ENCODE measurements around the gene PLEKHA5.
"Not testable (repeated sequence)": the region's sequence is repeated elsewhere in the genome, so short reads cannot be mapped to it uniquely, and the experiment has no call there.

Gene PLEKHA5

GRCh38 chr12:19129486-19130223 lies at the start of gene PLEKHA5:
PLEKHA5 (plus strand) TSS chr12:19129733; CDS start chr12:19129800, 67 bp downstream.
- peak within 1 kb of the TSS; percentile 90 for H3K27ac ChIP-seq
- peak; percentile 47 for DNase-seq (ENCODE audit: low spot score)
- no peak for TF ChIP-seq CTCF (conservative IDR thresholded peaks at IDR 0.05; ENCODE audit: low read depth)
- CTCF ChIA-PET: interaction anchor here (0.5 to 0.7 kb wide), 2 partner anchors 91 to 465 kb away, joined by 3 to 4 read pairs; no protein-coding TSS in a partner anchor
- POLR2A ChIA-PET (ENCODE audit: low non-redundant PET): interaction anchor here (0.7 kb wide), 2 partner anchors 15 to 34 kb away, joined by 3 to 11 read pairs; no protein-coding TSS in a partner anchor

- DNase-seq (ENCODE audit: low spot score): no peak
- no peak for TF ChIP-seq CTCF (conservative IDR thresholded peaks at IDR 0.05; ENCODE audit: low read depth)
- ChIA-PET CTCF (no interaction called here), POLR2A (ENCODE audit: low non-redundant PET) (no interaction called here)
- no peak overlapping the region for H3K27ac ChIP-seq
Measured at GRCh38 chr12:19080918-19081317, 48.6 kb upstream of the PLEKHA5 start.

GRCh38 chr12:19082365-19082911 lies 47.1 kb upstream of the PLEKHA5 start:
- no peak for DNase-seq (ENCODE audit: low spot score)
- no peak overlapping the region for H3K27ac ChIP-seq
- ChIA-PET POLR2A (ENCODE audit: low non-redundant PET) (no interaction called here), CTCF (no interaction called here)
- no peak for TF ChIP-seq CTCF (conservative IDR thresholded peaks at IDR 0.05; ENCODE audit: low read depth)

GRCh38 chr12:19084547-19084946 lies 45.0 kb upstream of the PLEKHA5 start:
- CTCF ChIA-PET: no interaction called here
- no peak for TF ChIP-seq CTCF (conservative IDR thresholded peaks at IDR 0.05; ENCODE audit: low read depth)
- no peak overlapping the region for H3K27ac ChIP-seq
- DNase-seq (ENCODE audit: low spot score): no peak
- POLR2A ChIA-PET (ENCODE audit: low non-redundant PET): no interaction called here

GRCh38 chr12:19085090-19085489 lies 44.4 kb upstream of the PLEKHA5 start:
- no peak for DNase-seq (ENCODE audit: low spot score)
- H3K27ac ChIP-seq: no peak overlapping the region
- CTCF ChIA-PET: no interaction called here
- TF ChIP-seq CTCF (conservative IDR thresholded peaks at IDR 0.05; ENCODE audit: low read depth): no peak
- POLR2A ChIA-PET (ENCODE audit: low non-redundant PET): no interaction called here

- ChIA-PET CTCF (no interaction called here), POLR2A (ENCODE audit: low non-redundant PET) (no interaction called here)
Measured at GRCh38 chr12:19088606-19089005, 40.9 kb upstream of the PLEKHA5 start.

GRCh38 chr12:19092482-19092881 lies 37.1 kb upstream of the PLEKHA5 start:
- CTCF ChIA-PET; POLR2A ChIA-PET (ENCODE audit: low non-redundant PET); DNase-seq (ENCODE audit: low spot score): not testable (repeated sequence)

More at GRCh38 chr12:19088606-19089005, 40.9 kb upstream of the PLEKHA5 start:
- TF ChIP-seq CTCF (conservative IDR thresholded peaks at IDR 0.05; ENCODE audit: low read depth): no peak
- no peak overlapping the region for H3K27ac ChIP-seq
- no peak for DNase-seq (ENCODE audit: low spot score)

More at GRCh38 chr12:19092482-19092881, 37.1 kb upstream of the PLEKHA5 start:
- H3K27ac ChIP-seq: not testable (repeated sequence)

All from RWPE1 (cell line).